GM12891 (cell line): ENCODE results near the gene UROS.

Source experiments
- POLR2A ChIP-seq: IDR thresholded peaks from 2 replicates; pipeline ENCODE4 v1.6.1; 2011; ENCODE audit warnings: low read depth, low read length, control low read depth
- POLR2AphosphoS5 ChIP-seq: IDR thresholded peaks from 2 replicates; pipeline ENCODE4 v1.6.1; 2011; ENCODE audit warnings: low read depth, low read length, control low read depth
- POU2F2 ChIP-seq: IDR thresholded peaks from 2 replicates; pipeline ENCODE4 v1.6.1; 2011; ENCODE audit warnings: low read depth, mild to moderate bottlenecking, control low read depth, low read length, moderate library complexity
- SPI1 ChIP-seq: IDR thresholded peaks from 2 replicates; pipeline ENCODE4 v1.6.1; 2011; ENCODE audit warnings: low read depth, low read length, control low read depth

DNA sequence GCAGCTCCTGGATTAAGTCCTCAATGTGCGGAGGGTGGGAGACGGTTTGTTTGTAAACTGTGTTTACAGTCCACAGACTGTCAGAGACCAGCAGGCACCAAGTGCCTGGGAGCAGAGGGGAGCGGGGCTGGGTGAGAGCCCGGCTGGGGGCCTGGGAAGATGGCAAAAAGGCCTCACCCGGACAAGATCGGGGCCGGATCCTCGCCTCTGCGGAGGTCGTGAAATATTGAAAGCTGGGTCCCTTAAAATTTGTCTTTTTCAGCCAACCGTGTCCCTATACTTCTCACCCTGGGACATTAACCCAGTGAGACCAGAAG is 50.2 kb downstream of the UROS start:
- TF ChIP-seq POLR2AphosphoS5 (no peak), POU2F2 (no peak), SPI1 (no peak), POLR2A (no peak)
